Neural cell (in vitro differentiated cells): ENCODE results near the gene HMGCL. TPM values are rescaled to one million over a fixed set of nuclear protein-coding genes. Genes with fewer than 3 reads are reported as not detected.
"Not testable (repeated sequence)": the region's sequence is repeated elsewhere in the genome, so short reads cannot be mapped to it uniquely, and the experiment has no call there.

Experiments used
- H2AFZ ChIP-seq: fragments of 200-600, 300-800 bp; sonication (generic), shearing (Covaris generic); 2 replicates; pipeline ENCODE4 v1.6.0; 2014; ENCODE audit warnings: low read depth, mild to moderate bottlenecking, antibody characterized with exemption, low read length, moderate library complexity
- H3F3A ChIP-seq: fragments of 200-600 bp; shearing (Covaris generic); 2 replicates; pipeline ENCODE4 v1.6.1; 2016; ENCODE audit warnings: mild to moderate bottlenecking, moderate library complexity, mixed read lengths, antibody characterized with exemption, low read length; ENCODE audit not compliant: insufficient read depth, poor library complexity, severe bottlenecking
- H3K27ac ChIP-seq: fragments of 200-600, 300-800 bp; sonication (generic), shearing (Covaris generic); 2 replicates; pipeline ENCODE4 v1.5.1; 2014; ENCODE audit warnings: mild to moderate bottlenecking, low read length, moderate library complexity
- H3K27me3 ChIP-seq: fragments of 300-800, 200-600 bp; sonication (generic), shearing (Covaris generic); 2 replicates; pipeline ENCODE4 v1.6.0; 2014; ENCODE audit warnings: mild to moderate bottlenecking, low read depth, low read length, moderate library complexity; ENCODE audit not compliant: insufficient read depth
- H3K36me3 ChIP-seq: fragments of 300-800, 200-600 bp; sonication (generic), shearing (Covaris generic); 2 replicates; pipeline ENCODE4 v1.5.1; 2014; ENCODE audit warnings: mild to moderate bottlenecking, antibody characterized with exemption, low read length, moderate library complexity; ENCODE audit not compliant: insufficient read depth
- H3K4me2 ChIP-seq: fragments of 300-800, 200-600 bp; sonication (generic), shearing (Covaris generic); 2 replicates; pipeline ENCODE4 v1.6.0; 2014; ENCODE audit warnings: mild to moderate bottlenecking, low read length
- H3K4me3 ChIP-seq: fragments of 300-800, 200-600 bp; sonication (generic), shearing (Covaris generic); 2 replicates; pipeline ENCODE4 v1.5.1; 2014; ENCODE audit warnings: mild to moderate bottlenecking, low read length, moderate library complexity
- H3K79me2 ChIP-seq: fragments of 200-600 bp; shearing (Covaris generic); replicated peaks from 2 replicates; pipeline ENCODE4 v1.6.0; 2014; ENCODE audit warnings: mild to moderate bottlenecking, low read length, moderate library complexity; ENCODE audit not compliant: insufficient read depth
- H3K9ac ChIP-seq: fragments of 300-800, 200-600 bp; sonication (generic), shearing (Covaris generic); 2 replicates; pipeline ENCODE4 v1.6.1; 2016; ENCODE audit warnings: mild to moderate bottlenecking, low read length, mixed read lengths
- H3K9me2 ChIP-seq: fragments of 200-600 bp; shearing (Covaris generic); 2 replicates; pipeline ENCODE4 v1.6.1; 2016; ENCODE audit warnings: mild to moderate bottlenecking, low read length, mixed read lengths; ENCODE audit not compliant: insufficient read depth
- H3K9me3 ChIP-seq: fragments of 200-600, 300-800 bp; sonication (generic), shearing (Covaris generic); 2 replicates; pipeline ENCODE4 v1.6.1; 2016; ENCODE audit warnings: mild to moderate bottlenecking, mixed run types, low read length, moderate library complexity, mixed read lengths
- H4K20me1 ChIP-seq: fragments of 200-600 bp; shearing (Covaris generic); 2 replicates; pipeline ENCODE4 v1.6.1; 2016; ENCODE audit warnings: mild to moderate bottlenecking, mixed run types; ENCODE audit not compliant: insufficient read depth
- EP300 ChIP-seq: fragments of 450-650 bp; conservative IDR thresholded peaks from 2 replicates; pipeline ENCODE4 v1.6.1; 2014; ENCODE audit warnings: antibody characterized with exemption, mild to moderate bottlenecking, moderate library complexity; ENCODE audit not compliant: poor library complexity, severe bottlenecking
- MXI1 ChIP-seq: fragments of 450-650 bp; conservative IDR thresholded peaks from 2 replicates; pipeline ENCODE4 v1.6.1; 2014; ENCODE audit warnings: antibody characterized with exemption, mild to moderate bottlenecking; ENCODE audit not compliant: poor library complexity, severe bottlenecking
- POLR2AphosphoS5 ChIP-seq: IDR thresholded peaks from 2 replicates; pipeline ENCODE4 v1.6.1; 2012
- RAD21 ChIP-seq: fragments of 450-650 bp; conservative IDR thresholded peaks from 2 replicates; pipeline ENCODE4 v1.6.1; 2014; ENCODE audit warnings: antibody characterized with exemption, mild to moderate bottlenecking, moderate library complexity
- SMC3 ChIP-seq: fragments of 450-650 bp; conservative IDR thresholded peaks from 2 replicates; pipeline ENCODE4 v1.6.1; 2014; ENCODE audit warnings: antibody characterized with exemption, mild to moderate bottlenecking, moderate library complexity; ENCODE audit not compliant: poor library complexity
- TAF1 ChIP-seq: IDR thresholded peaks from 2 replicates; pipeline ENCODE4 v1.6.1; 2012; ENCODE audit warnings: low read depth
- polyA plus RNA-seq: library from polyadenylated mRNA; depleted of rRNA; stranded (reverse); fragments of >200 nt; gene quantifications from 2 replicates; pipeline ENCODE4 v1.2.3, GENCODE V29; 2014
- TF ChIP-seq, protein P1 (sequence below): fragments of 450-650 bp; IDR thresholded peaks from 2 replicates; pipeline ENCODE4 v1.5.1; 2014; ENCODE audit warnings: antibody characterized with exemption, mild to moderate bottlenecking, moderate library complexity; ENCODE audit not compliant: poor library complexity, severe bottlenecking
- TF ChIP-seq, protein P2 (sequence below): IDR thresholded peaks from 2 replicates; pipeline ENCODE4 v1.6.1; 2012; ENCODE audit warnings: borderline replicate concordance

Gene HMGCL
- polyA plus RNA-seq, 1 donor from 2014 or later, result 27.6 TPM

DNA sequence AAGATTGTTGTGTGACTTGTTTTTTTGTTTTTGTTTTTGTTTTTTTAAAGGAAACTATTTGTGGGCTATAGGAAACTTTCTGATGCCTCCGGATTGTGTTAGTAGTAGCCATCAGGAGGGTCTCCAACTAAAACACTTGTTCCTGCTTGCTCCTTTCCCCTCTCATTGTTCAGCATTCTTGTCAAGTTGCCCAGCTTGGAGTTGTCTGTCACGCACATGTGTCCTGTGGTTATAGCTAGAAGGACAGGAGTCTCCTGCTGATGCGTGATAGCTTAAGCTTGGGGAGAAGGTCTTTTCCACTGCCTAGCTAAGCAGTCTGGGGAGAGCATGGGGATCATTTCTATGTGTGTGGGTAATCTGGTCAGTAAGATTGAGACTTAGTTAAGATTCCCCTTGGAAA lies 37.5 kb downstream of the HMGCL start:
- H3K9me3 ChIP-seq, result no peaks in the 10 kb centered on the region
- no peaks in the 10 kb centered on the region for H3K9me2 ChIP-seq
- H2AFZ ChIP-seq, result no peak overlapping the region
- H3K36me3 ChIP-seq, result no peaks in the 10 kb centered on the region
- no peaks in the 10 kb centered on the region for H3F3A ChIP-seq
- H3K4me3 ChIP-seq, result no peak overlapping the region
- no peak overlapping the region for H3K27ac ChIP-seq
- no peak overlapping the region for H3K9ac ChIP-seq
- H3K4me2 ChIP-seq, result no peak overlapping the region
- H4K20me1 ChIP-seq, result no peaks in the 10 kb centered on the region
- no peaks in the 10 kb centered on the region for H3K27me3 ChIP-seq
- H3K79me2 ChIP-seq, result peaks cover 16% of the 10 kb centered on the region
- TF ChIP-seq, protein P1, sequence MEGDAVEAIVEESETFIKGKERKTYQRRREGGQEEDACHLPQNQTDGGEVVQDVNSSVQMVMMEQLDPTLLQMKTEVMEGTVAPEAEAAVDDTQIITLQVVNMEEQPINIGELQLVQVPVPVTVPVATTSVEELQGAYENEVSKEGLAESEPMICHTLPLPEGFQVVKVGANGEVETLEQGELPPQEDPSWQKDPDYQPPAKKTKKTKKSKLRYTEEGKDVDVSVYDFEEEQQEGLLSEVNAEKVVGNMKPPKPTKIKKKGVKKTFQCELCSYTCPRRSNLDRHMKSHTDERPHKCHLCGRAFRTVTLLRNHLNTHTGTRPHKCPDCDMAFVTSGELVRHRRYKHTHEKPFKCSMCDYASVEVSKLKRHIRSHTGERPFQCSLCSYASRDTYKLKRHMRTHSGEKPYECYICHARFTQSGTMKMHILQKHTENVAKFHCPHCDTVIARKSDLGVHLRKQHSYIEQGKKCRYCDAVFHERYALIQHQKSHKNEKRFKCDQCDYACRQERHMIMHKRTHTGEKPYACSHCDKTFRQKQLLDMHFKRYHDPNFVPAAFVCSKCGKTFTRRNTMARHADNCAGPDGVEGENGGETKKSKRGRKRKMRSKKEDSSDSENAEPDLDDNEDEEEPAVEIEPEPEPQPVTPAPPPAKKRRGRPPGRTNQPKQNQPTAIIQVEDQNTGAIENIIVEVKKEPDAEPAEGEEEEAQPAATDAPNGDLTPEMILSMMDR, result no peak
- TF ChIP-seq RAD21 (no peak), EP300 (no peak), TAF1 (no peak), MXI1 (no peak), SMC3 (no peak), POLR2AphosphoS5 (no peak)
- TF ChIP-seq, protein P2, sequence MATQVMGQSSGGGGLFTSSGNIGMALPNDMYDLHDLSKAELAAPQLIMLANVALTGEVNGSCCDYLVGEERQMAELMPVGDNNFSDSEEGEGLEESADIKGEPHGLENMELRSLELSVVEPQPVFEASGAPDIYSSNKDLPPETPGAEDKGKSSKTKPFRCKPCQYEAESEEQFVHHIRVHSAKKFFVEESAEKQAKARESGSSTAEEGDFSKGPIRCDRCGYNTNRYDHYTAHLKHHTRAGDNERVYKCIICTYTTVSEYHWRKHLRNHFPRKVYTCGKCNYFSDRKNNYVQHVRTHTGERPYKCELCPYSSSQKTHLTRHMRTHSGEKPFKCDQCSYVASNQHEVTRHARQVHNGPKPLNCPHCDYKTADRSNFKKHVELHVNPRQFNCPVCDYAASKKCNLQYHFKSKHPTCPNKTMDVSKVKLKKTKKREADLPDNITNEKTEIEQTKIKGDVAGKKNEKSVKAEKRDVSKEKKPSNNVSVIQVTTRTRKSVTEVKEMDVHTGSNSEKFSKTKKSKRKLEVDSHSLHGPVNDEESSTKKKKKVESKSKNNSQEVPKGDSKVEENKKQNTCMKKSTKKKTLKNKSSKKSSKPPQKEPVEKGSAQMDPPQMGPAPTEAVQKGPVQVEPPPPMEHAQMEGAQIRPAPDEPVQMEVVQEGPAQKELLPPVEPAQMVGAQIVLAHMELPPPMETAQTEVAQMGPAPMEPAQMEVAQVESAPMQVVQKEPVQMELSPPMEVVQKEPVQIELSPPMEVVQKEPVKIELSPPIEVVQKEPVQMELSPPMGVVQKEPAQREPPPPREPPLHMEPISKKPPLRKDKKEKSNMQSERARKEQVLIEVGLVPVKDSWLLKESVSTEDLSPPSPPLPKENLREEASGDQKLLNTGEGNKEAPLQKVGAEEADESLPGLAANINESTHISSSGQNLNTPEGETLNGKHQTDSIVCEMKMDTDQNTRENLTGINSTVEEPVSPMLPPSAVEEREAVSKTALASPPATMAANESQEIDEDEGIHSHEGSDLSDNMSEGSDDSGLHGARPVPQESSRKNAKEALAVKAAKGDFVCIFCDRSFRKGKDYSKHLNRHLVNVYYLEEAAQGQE, result no peak

DNA sequence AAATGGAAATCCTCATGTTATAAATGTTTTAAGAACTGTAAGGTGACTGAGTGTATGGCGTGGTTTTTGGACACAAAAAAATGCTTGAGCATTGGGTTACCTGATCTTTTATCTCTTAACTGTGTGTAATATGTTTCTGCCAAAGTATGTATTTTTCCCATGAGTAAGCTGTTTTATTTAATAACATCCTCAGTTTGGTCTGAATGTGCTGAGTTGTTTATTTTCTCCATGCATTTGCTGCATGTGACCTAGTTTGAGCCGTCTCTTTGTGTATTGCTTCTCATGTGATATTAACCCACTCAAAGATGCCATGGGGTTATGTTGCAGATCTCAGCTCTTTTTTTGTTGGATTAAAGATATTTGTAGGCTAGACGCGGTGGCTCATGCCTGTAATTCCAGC lies 40.4 kb downstream of the HMGCL start:
- Histone ChIP-seq H4K20me1 (no peaks in the 10 kb centered on the region), H3F3A (no peaks in the 10 kb centered on the region), H3K27ac (no peak overlapping the region), H3K9ac (no peak overlapping the region), H3K9me2 (no peaks in the 10 kb centered on the region), H3K36me3 (no peaks in the 10 kb centered on the region), H3K9me3 (no peaks in the 10 kb centered on the region), H3K4me2 (no peak overlapping the region), H2AFZ (no peak overlapping the region), H3K27me3 (no peaks in the 10 kb centered on the region), H3K4me3 (no peak overlapping the region), H3K79me2 (peaks cover 13% of the 10 kb centered on the region)
- TF ChIP-seq POLR2AphosphoS5, result no peak
- TF ChIP-seq TAF1, result no peak
- TF ChIP-seq, protein P2, result no peak
- TF ChIP-seq SMC3, result no peak
- TF ChIP-seq EP300, result no peak

GRCh38 chr1:23783141-23783540 lies 42.1 kb downstream of the HMGCL start:
- H3K27ac ChIP-seq, H3K27me3 ChIP-seq, H3K4me2 ChIP-seq, H3K9me3 ChIP-seq, H3K9ac ChIP-seq, H4K20me1 ChIP-seq, H3K4me3 ChIP-seq, H3K9me2 ChIP-seq, H2AFZ ChIP-seq, H3F3A ChIP-seq, H3K36me3 ChIP-seq: not testable (repeated sequence)
- peaks cover 25% of the 10 kb centered on the region for H3K79me2 ChIP-seq
